A673 (cell line): Measurements from ENCODE around the gene ACADVL. TPM values are rescaled to one million over a fixed set of nuclear protein-coding genes. Genes with fewer than 3 reads are reported as not detected.

Experiments
- BruUV-seq: library from RNA; stranded (reverse); fragments of 400-500 nt; replicated peaks from 2 replicates; lab custom pipeline; 2021; lab: Mats Ljungman, UMichigan
- CTCF ChIA-PET: fragments of 300-600 bp; sonication (Branson Sonifier 250); formaldehyde crosslinking; loops from one replicate; lab custom pipeline; 2022; ENCODE audit warnings: antibody characterized with exemption; lab: Charles Lee
- POLR2A ChIA-PET: fragments of 300-600 bp; sonication (Branson Sonifier 250); formaldehyde crosslinking; loops from one replicate; lab custom pipeline; 2022; ENCODE audit warnings: antibody characterized with exemption; ENCODE audit not compliant: low non-redundant PET; lab: Charles Lee
- DNase-seq: peaks from one replicate; pipeline ENCODE4 v3.0.0-alpha.2; 2015; ENCODE audit warnings: low spot score
- H3K27ac ChIP-seq: fragments of 200-600 bp; sonication (generic); 2 replicates; pipeline ENCODE4 v1.5.1; 2016; ENCODE audit warnings: mixed run types, low read depth, mild to moderate bottlenecking, mixed read lengths, antibody characterized with exemption, low read length; ENCODE audit not compliant: poor library complexity, severe bottlenecking
- H3K27me3 ChIP-seq: fragments of 200-600 bp; sonication (generic); replicated peaks from 2 replicates; pipeline ENCODE4 v1.6.1; 2017; ENCODE audit warnings: mixed run types, low read depth, mild to moderate bottlenecking, mixed read lengths, antibody characterized with exemption, low read length; ENCODE audit not compliant: insufficient read depth, poor library complexity
- H3K36me3 ChIP-seq: fragments of 200-600 bp; sonication (generic); 2 replicates; pipeline ENCODE4 v1.6.1; 2016; ENCODE audit warnings: mixed run types, mild to moderate bottlenecking, mixed read lengths, antibody characterized with exemption, low read length; ENCODE audit not compliant: insufficient read depth, poor library complexity, severe bottlenecking
- H3K4me1 ChIP-seq: fragments of 200-600 bp; sonication (generic); 2 replicates; pipeline ENCODE4 v1.6.1; 2017; ENCODE audit warnings: mixed run types, mild to moderate bottlenecking, mixed read lengths, antibody characterized with exemption, low read length; ENCODE audit not compliant: insufficient read depth, poor library complexity, severe bottlenecking
- H3K4me3 ChIP-seq: fragments of 200-600 bp; sonication (generic); 2 replicates; pipeline ENCODE4 v1.5.1; 2016; ENCODE audit warnings: low read depth, mixed run types, mild to moderate bottlenecking, mixed read lengths, low read length; ENCODE audit not compliant: poor library complexity, severe bottlenecking
- H3K9me3 ChIP-seq: fragments of 200-600 bp; sonication (generic); 2 replicates; pipeline ENCODE4 v1.6.1; 2016; ENCODE audit warnings: mixed run types, low read depth, mild to moderate bottlenecking, mixed read lengths, antibody characterized with exemption, low read length; ENCODE audit not compliant: poor library complexity, severe bottlenecking
- EZH2 ChIP-seq: fragments of 200-600 bp; sonication (generic); IDR thresholded peaks from 2 replicates; pipeline ENCODE4 v1.6.1; 2017; ENCODE audit warnings: borderline replicate concordance, low read depth, mild to moderate bottlenecking, mixed read lengths, antibody characterized with exemption, low read length; ENCODE audit not compliant: poor library complexity, severe bottlenecking
- intact Hi-C: fragments of 100-400 bp; cut with micrococcal nuclease; formaldehyde crosslinking; loops from one replicate; pipeline ENCODE4 v1.10.0; 2022; ENCODE audit not compliant: unreplicated experiment
- total RNA-seq: library from RNA; stranded (reverse); gene quantifications from 2 replicates; pipeline ENCODE4 v1.2.3, GENCODE V29; 2021
- TF ChIP-seq, protein P1 (sequence below): fragments of 300-800, 200-600 bp; sonication (generic); conservative IDR thresholded peaks from 2 replicates; pipeline ENCODE4 v1.5.1; 2017; ENCODE audit warnings: low read depth, mild to moderate bottlenecking, antibody characterized with exemption, low read length, moderate library complexity, mixed read lengths

ACADVL gene
- total RNA-seq, 1 experiment from 2014 or later: 425 TPM

DNA sequence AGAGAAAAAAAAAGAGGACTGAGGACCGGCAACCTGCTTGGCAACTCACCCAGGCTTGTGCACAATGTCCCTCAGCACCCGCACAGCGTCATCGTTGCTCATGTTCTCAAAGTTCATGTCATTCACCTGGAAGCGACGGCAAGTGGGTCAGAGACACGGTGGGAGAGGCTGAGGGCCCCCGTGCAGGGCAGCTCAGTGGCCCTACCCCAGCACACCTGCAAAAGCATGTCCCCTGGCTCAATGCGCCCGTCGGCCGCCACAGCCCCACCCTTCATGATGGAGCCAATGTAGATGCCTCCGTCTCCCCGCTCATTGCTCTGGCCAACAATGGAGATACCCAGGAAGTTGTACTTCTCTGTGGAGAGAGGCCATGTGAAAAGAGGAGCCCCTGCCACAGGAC lies 9.2 kb downstream of the ACADVL start:
- Histone ChIP-seq H3K4me3 (no peak overlapping the region), H3K36me3 (peaks cover 70% of the 10 kb centered on the region), H3K27ac (no peak overlapping the region), H3K27me3 (no peaks in the 10 kb centered on the region), H3K4me1 (peaks cover 8% of the 10 kb centered on the region), H3K9me3 (no peaks in the 10 kb centered on the region)
- POLR2A ChIA-PET: no interaction called here
- BruUV-seq: no TSS peak
- no peak for DNase-seq
- intact Hi-C loops: no loop called here
- TF ChIP-seq EZH2: no peak
- TF ChIP-seq, protein P1, sequence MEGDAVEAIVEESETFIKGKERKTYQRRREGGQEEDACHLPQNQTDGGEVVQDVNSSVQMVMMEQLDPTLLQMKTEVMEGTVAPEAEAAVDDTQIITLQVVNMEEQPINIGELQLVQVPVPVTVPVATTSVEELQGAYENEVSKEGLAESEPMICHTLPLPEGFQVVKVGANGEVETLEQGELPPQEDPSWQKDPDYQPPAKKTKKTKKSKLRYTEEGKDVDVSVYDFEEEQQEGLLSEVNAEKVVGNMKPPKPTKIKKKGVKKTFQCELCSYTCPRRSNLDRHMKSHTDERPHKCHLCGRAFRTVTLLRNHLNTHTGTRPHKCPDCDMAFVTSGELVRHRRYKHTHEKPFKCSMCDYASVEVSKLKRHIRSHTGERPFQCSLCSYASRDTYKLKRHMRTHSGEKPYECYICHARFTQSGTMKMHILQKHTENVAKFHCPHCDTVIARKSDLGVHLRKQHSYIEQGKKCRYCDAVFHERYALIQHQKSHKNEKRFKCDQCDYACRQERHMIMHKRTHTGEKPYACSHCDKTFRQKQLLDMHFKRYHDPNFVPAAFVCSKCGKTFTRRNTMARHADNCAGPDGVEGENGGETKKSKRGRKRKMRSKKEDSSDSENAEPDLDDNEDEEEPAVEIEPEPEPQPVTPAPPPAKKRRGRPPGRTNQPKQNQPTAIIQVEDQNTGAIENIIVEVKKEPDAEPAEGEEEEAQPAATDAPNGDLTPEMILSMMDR: no peak
- CTCF ChIA-PET: no interaction called here

DNA sequence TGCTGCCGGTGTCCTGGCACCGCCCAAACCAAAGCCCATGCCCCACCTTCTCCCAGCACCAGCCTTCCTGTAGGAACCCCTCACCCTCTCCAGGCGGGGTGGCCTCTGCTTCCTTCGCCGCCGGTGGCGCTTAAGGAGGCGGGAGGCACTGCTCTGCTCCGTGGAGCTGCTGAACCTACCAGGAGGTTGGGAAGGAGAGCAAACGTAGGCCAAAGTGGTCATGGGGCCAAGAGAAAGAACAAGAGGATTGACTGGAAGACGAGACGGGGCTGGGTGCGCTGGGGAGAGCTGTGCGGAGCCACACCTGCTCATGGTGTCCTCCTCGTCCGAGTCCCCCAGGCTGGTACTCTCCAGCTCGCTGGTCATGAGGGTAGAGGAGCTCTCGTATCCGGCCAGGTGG lies 9.8 kb downstream of the ACADVL start:
- Histone ChIP-seq H3K4me3 (no peak overlapping the region), H3K36me3 (peaks cover 65% of the 10 kb centered on the region), H3K27me3 (no peaks in the 10 kb centered on the region), H3K27ac (no peak overlapping the region), H3K9me3 (no peaks in the 10 kb centered on the region), H3K4me1 (peaks cover 8% of the 10 kb centered on the region)
- no TSS peak for BruUV-seq
- no peak for TF ChIP-seq EZH2
- TF ChIP-seq, protein P1: no peak
- CTCF ChIA-PET: no interaction called here
- POLR2A ChIA-PET: no interaction called here
- intact Hi-C loops: no loop called here
- DNase-seq: no peak

DNA sequence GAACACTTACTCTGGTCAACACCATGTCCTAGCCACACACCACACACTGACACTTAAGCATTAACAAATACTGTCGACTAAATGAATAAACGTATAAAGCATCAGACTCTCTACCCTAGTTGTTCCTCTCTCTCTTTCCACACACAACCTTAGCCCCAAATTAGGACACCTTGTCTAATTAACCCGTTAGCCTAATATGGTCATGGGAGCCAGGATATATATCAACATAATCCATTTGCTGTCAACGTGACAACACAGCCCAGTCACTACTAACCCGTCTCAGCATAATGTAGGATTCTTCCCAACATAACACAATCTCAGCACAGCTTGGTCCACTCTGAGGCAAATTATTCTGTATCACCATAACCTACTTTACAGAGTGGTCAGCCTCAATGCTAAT lies 12.4 kb downstream of the ACADVL start:
- no peak for DNase-seq
- intact Hi-C loops: no loop called here
- TF ChIP-seq, protein P1: no peak
- no peak for TF ChIP-seq EZH2
- POLR2A ChIA-PET: interaction anchor here (0.6 to 0.7 kb wide), 2 partner anchors 8 to 18 kb away, joined by 3 read pairs; no protein-coding TSS in a partner anchor
- Histone ChIP-seq H3K36me3 (peaks cover 64% of the 10 kb centered on the region), H3K9me3 (no peaks in the 10 kb centered on the region), H3K4me3 (peak overlapping the region; percentile 78), H3K4me1 (peaks cover 22% of the 10 kb centered on the region), H3K27me3 (no peaks in the 10 kb centered on the region), H3K27ac (no peak overlapping the region)
- TSS peak; percentile 43 for BruUV-seq
- CTCF ChIA-PET: no interaction called here
